Right lung (tissue), 10 donors: ENCODE data around the gene XRRA1. TPM values are rescaled to one million over a fixed set of nuclear protein-coding genes. Genes with fewer than 3 reads are reported as not detected.
"Not testable (repeated sequence)": the region's sequence is repeated elsewhere in the genome, so short reads cannot be mapped to it uniquely, and the experiment has no call there.

Experiments used
- DNase-seq, 2 donors: peaks; one replicate each; pipeline ENCODE4 v3.0.0-alpha.2; 2013
- long read RNA-seq, 8 donors: transcript quantifications; one replicate each; lab custom pipeline, GENCODE V29; 2026
- polyA plus RNA-seq, 5 donors: library from polyadenylated mRNA; unstranded; fragments of 120-200 nt; gene quantifications; one replicate each; pipeline versions ENCODE4 v1.2.1 to v1.2.3, GENCODE V29; 2013; ENCODE audit warnings: inconsistent platforms in 1 of 5, low replicate concordance in 1 of 5; ENCODE audit not compliant: insufficient read length in 5 of 5, insufficient read depth in 1 of 5

The XRRA1 gene, protein sequence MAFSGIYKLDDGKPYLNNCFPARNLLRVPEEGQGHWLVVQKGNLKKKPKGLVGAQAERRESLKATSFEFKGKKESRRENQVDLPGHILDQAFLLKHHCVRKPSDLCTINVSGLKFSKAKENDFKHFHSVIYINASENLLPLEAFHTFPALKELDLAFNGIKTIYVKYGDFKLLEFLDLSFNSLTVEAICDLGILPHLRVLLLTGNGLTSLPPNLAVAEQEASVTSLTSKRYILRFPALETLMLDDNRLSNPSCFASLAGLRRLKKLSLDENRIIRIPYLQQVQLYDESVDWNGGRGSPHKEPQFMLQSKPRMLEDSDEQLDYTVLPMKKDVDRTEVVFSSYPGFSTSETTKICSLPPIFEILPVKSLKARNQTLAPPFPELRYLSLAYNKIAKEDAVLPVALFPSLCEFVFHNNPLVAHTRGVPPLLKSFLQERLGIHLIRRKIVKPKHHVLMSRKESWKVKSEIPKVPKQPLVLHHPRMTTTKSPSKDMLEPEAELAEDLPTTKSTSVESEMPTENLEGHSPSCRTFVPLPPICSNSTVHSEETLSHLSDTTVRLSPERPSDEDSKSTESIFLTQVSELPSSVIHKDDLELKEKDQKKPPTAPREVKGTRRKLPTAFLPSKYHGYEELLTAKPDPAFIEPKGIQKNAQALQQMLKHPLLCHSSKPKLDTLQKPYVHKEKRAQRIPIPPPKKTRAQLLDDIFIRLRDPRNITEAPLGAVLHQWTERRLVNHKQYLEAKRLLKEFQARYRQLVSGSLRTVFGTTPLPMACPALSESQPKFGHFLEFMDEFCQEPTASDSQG
- 10 to 100 TPM; 13.0 to 19.3 (median 17.5) TPM for polyA plus RNA-seq
- long read RNA-seq, donor 1, partial matches to known transcripts: 75 of 83 reads
- long read RNA-seq, donor 1, other reads (novel, unspliced or antisense): 8 of 83 reads
- long read RNA-seq, donor 2: 0 reads
- long read RNA-seq, donor 3, partial matches to known transcripts: 7 of 7 reads
- long read RNA-seq, donor 3, other reads (novel, unspliced or antisense): 0 of 7 reads
- long read RNA-seq, donor 4, partial matches to known transcripts: 226 of 226 reads
- long read RNA-seq, donor 4, other reads (novel, unspliced or antisense): 0 of 226 reads
- long read RNA-seq, donor 5, partial matches to known transcripts: 621 of 622 reads
- long read RNA-seq, donor 5, other reads (novel, unspliced or antisense): 0 of 622 reads
- long read RNA-seq, donor 6, partial matches to known transcripts: 383 of 383 reads
- long read RNA-seq, donor 6, other reads (novel, unspliced or antisense): 0 of 383 reads
- long read RNA-seq, donor 7, partial matches to known transcripts: 10 of 10 reads
- long read RNA-seq, donor 7, other reads (novel, unspliced or antisense): 0 of 10 reads
- long read RNA-seq, donor 8: 0 reads

DNA sequence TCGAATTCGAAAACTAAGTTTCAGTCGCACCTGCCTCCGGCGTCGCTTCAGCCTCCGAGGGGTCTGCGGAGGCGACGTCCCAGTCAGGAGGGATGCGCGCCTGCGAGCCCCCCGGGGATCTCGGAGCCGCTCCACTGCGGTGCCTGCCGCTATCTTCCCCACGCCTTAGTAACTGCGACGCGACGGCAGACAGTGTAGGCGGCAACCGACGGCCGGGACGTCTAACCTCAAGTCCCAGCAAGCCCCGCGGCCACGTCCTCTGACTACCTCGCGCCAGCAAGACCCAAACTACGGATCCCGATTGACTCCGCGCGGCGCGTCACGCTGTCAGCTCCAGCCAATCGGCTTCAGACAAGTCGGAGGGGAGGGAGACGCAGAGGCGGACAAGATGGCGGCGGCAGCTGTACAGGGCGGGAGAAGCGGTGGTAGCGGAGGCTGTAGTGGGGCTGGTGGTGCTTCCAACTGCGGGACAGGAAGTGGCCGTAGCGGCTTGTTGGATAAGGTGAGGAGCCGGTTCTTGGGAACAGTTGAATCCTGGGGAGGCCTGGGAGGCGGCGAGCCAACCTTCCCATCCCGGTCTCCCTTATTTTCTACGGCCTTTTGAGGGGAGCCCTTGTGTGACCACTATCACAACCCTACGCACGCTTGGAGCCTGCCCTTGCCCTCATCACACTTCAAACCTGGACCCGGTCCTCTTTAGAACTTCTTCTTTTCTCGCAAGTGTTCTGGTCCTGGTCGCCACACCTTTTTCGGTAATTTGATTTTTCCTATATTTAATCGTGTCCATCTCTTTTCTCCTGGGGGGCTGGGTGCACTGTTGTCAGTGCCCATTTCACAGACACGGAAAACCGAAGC lies at the start of gene XRRA1, which contains the start of gene SPCS2:
XRRA1 (minus strand) TSS at position 194 of the 855 bp plus-strand sequence. CDS start 8,213 bp downstream, outside the sequence.
SPCS2 (plus strand) TSS at position 369 of the 855 bp plus-strand sequence; CDS start at position 389, 20 bp downstream.
- DNase-seq: peak; percentile 94 to 96

DNA sequence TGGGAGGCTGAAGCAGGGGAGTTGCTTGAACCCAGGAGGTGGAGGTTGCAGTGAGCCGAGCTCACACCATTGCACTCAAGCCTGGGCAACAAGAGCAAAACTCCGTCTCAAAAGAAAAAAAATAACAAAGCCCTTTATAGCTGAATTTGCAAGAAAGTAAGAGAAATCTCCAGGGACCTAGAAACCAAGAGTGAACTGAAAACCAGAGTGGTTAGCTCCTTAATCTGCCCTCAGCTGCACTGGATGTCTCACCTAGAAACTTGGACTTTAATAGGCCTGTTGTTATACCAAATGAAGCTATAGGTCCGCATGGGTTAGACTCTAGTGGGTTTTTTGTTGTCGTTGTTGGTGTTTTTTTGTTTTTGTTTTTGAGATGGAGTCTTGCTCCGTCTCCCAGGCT lies 44.0 kb upstream of the XRRA1 start:
- no peak for DNase-seq

DNA sequence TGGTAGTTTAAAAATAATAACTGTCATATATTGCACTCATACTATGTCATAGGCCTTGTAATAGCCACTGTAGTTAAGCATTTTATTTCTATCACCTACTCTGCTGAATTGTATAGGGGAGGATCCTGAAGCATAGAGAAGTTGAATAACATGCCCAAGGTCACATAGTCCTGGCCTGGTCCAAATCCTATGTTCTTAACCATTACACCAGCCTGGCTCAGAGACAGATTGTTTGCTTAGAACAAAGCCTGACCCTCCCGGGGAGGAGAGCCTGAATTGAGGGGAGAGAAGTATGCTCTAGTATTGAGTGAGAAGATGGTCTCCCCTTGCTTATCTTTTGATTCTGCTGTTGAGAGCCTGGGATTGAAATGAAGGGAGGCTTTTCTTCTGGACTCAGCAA lies 42.0 kb upstream of the XRRA1 start:
- no peak for DNase-seq

DNA sequence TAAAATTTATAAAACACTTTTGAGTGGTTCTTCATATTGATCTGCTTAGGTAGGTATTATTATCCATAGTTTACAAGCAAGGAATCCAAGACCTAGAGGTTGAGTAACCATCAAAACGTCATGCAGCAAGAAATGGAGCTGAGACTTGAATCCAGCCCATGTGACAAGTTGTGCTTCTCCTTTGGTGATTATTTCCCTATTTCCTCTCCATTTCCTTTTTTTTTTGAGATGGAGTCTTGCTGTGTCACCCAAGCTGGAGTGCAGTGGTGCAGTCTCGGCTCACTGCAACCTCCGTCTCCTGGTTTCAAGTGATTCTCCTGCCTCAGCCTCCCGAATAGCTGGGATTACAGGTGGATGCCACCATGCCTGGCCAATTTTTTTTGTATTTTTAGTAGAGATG lies 41.3 kb upstream of the XRRA1 start:
- not testable (repeated sequence) for DNase-seq

DNA sequence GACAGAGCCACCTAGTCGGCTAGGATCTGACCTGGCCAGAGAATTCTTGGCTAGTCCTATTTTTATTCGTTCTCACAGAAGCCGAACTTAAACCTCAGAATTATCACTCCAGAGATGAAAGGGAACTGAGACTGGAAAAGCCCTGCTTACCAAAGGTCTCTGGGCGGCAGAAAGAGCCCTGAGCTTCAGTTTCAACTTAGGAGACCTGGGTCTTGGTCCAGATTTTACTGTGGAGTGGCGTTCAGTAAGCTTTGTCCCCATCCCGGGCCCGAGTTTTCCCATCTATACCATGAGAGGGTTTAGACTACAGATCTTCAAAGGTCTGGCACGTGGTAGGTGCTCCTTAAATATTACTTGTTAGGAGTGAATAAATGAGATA lies 40.4 kb upstream of the XRRA1 start:
- DNase-seq: peak in 1 of 2 donors; percentile 7

DNA sequence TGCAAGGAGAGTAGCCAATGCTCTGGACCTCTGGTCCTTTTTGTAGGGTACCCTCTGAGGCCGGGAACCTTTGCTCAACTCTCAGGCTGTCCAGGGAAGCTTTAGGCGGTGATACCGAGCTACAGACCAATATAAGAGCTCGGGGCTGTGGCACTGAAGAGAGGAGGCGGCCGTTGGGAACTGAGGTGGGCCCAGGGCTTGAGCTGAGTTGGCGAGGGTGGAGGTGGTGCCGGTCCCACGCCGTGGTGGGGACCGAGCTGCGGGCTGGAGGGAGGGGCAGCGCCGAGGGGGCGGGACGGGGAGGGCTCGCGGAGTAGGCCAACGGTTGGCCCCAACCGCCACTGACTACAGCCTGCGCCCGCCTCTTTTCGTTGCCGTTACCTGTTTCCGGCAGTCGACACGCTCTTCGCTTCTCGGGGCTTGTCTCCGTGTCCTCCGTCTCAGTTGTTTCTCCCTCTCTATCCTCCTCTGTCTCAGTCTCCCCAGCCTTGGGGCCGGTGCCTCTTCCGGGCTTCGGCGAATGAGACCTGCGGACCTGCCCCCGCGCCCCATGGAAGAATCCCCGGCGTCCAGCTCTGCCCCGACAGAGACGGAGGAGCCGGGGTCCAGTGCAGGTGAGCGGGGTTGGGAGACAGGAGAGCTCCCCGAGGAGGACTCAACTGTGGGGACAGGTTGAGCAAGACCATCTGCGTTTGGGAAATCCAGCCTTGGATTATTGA lies 39.8 kb upstream of the XRRA1 start, which contains the start of gene NEU3:
NEU3 (plus strand) TSS at position 393 of the 719 bp plus-strand sequence; CDS start at position 521, 128 bp downstream.
- DNase-seq: peak; percentile 60 to 68

DNA sequence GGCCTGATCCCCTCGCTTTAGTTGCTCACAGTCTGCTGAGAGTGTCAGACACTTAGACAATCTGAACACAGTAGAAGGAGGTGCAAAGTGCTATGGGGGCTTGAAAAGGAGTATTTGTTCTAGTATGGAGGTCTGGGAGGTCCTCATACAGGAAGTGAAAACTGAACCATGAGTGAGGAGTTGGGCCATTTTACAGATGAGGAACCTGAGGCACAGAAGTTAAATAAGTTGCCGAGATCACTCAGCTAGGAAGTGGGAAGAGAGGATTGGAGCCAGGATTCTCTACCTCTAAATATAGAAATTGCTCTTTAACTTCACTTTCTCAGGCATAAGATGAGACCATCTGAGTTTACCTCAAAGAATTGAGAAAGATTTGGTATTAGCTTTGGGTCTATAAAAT lies 35.8 kb upstream of the XRRA1 start:
- DNase-seq: no peak

DNA sequence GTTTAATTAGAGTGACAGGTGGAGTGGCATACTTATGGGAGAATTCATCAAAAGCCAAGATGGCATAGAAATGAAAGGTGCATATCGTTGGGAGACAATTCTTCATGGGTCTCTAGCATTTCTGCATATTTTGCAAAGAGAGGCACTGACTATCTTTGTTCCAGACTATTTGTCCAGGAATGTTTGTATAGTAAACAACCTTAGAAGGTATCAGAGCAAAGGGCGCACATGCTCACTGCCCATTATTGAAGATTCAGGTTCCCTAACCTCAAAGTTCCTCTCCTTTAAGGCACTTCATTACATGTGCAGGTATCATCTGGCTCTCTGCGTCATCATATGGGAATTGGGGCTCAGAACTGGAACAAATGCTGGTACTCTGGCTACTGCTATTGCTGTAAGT lies 35.2 kb upstream of the XRRA1 start:
- DNase-seq: no peak

DNA sequence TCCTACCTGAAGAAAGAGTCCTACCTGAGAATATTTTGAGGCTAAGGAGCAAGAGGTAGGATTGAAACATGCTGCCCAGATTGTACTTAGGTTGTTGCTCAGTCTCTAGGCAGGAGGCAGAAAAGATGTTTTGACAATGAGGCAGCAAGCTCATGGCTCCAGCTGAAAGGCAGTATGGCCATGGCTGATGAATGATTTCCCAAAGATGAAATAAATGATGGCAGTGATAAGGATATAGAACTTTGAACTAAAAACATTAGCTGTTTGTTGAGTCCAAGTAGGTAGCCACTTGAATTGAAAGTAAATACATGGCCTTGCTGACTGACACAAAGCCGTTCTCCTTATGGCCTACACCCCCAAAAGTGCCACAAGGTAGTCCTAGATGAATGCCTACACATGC lies 33.0 kb upstream of the XRRA1 start:
- no peak for DNase-seq

DNA sequence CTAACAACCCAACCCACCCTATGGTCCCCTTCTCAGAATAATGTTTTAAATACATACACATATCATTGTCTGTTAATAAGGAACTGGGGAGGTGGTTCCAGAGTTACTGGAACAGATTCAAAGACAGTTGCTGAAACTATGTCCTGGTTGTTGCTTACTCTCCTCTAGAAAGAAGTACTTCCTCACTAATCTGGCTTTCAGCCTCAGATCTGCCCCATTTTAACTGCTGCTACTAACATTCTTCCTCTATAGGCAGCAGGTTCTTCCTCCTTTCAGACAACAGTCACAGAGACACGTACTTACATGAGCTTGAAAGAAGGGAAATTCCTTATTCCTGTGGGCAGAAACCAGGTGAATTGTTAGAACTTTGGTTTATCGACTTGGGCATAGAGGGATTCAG lies 31.7 kb upstream of the XRRA1 start:
- DNase-seq: no peak

DNA sequence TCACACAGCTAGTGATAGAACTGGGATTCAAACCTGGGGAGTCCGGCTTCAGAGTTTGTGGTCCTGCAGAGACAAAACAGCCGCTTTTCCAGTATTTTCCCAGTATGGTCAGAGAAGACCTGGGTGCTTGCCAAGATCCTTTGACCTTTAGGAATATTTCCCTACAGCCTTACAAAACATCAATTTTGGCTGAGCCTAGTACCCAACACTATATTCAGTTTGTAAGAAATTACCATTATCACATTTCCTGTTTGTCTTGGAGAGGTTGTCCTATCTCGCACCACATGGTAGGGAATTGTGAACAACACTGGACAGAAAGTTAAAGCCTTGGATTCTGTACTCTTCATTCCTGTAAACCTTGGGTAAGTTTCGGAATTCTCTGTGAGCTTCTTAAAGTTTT lies 29.1 kb upstream of the XRRA1 start:
- DNase-seq: no peak

DNA sequence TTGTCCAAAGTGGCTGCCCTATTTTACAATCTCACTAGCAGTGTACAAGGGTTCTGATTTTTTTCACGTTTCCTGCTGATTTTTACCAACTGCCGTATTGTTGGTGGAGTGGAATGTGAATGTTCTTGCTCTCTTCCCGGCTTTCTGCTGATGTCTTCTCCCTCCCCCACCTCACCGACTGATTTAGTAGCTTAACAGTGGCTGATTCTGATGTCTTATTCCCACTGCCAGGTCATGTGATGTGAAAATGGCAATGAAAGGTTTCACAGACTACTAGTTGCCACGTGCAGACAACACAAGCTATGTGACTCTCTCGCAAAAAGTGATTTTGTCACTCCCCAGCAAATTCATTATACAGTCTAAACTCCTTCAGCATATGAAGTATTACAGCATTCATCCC lies 22.5 kb upstream of the XRRA1 start:
- DNase-seq: no peak

DNA sequence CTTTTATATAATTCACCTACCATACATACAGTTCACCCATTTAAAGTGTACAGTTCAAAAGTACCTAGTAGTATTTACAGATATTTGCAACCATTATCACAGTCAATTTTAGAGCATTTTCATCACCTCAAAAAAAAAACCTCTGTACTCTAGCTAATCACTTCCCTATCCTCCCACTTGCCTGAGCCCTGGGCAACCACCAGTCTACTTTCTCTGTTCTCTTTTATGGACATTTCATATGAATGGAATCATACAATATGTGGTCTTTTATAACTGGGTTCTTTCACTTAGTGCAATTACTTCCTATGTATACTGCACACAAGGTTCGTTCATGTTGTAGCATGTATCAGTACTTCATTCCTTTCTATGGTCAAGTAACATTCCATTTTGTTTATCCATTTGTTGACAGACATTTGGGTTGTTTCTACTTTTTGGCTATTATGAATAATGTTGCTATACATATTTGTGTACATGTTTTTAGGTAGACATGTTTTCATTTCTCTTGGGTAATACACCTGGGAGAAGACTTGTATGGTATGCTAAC lies 22.0 kb upstream of the XRRA1 start:
- DNase-seq: no peak

DNA sequence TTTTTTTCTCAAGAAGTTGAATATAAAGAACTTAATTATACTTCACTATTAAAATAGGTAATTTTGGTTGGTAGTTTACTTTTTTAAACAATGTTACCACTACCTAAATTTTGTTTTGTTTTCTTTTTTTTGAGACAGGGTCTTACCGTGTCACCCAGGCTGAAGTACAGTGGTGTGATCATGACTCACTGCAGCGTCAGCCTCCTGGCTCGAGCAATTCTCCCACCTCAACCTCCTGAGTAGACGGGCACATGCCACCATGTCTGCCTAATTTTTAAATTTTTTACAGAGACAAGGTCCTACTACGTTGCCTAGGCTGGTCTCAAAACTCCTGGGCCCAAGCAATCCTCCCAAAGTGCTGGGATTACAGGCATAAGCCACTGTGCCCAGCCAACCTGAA lies 17.8 kb upstream of the XRRA1 start:
- no peak for DNase-seq

DNA sequence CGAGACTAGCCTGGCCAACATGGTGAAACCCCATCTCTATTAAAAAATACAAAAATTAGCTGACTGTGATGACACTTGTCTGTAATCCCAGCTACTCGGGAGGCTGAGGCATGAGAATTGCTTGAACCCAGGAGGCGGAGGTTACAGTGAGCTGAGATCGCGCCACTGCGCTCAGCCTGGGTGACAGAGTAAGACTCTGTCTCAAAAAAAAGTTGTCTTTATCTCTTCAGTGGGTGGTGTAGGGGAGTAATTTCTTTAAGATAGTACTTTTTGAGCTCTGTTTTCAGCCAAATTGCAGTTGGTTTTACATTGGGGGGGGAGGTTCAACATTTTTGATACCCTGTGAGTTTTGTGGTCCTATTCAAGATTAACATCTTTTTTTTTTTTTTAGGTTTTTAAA lies 11.2 kb upstream of the XRRA1 start:
- not testable (repeated sequence) for DNase-seq

DNA sequence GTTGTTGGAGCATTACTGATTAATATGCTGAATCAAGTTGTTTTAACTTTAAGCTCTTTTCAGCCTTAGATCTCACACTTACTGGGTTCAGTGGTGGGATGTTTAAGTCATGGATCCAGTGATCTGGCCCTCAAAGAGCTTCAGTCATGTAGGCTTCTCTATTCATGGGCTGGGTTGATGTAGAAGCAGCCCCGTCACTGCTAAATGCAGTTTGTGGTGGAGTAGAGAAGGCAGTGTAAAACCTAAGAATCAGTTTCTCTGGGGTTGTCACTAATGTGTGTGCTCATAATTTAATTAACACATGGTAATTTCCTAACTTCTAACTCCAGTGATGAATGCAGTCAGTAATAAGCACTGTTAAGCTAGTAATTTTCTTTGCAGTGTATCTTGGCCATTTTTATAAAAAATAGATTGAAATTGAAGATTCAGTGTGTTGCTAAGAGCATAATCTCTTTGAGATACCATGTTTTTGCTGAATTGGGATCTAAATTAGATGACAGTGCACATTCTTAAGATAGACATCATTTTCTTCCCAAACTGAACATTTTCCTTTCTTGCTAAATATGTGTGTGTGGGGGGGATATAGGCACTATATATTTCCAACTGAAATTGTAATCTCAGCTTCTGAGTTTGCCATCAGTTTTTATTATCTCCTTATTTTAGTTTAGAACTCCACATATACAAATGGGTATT lies 9.2 kb upstream of the XRRA1 start:
- DNase-seq: no peak

DNA sequence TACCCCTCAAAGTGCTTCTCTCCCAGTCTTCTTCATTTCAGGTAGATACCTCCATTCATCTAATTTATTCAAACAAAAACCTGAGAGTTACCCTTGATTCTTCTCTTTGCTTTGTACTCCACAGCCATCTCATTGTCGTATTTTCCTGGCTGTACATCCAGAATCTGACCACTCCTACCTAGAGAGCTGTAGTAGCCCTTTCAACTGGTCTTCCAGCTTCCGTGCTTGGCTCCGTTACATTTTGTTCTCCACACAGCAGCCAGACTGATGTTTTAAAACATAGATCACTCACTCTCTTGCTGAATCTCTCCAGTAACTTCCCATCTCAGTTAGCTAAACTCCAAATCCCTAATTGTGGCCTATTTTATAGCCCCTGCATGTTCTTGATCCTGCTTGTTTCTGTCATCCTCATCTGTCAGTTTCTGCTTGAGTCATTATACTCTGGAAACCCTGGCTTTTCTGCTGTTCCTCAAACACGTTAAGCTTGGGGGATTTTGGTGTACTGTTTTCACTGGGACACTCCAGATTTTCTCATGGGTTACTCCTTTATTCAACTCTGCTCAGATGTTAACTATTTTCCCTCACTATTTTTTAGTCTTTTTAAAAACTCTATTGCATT lies 7.6 kb upstream of the XRRA1 start:
- no peak for DNase-seq

DNA sequence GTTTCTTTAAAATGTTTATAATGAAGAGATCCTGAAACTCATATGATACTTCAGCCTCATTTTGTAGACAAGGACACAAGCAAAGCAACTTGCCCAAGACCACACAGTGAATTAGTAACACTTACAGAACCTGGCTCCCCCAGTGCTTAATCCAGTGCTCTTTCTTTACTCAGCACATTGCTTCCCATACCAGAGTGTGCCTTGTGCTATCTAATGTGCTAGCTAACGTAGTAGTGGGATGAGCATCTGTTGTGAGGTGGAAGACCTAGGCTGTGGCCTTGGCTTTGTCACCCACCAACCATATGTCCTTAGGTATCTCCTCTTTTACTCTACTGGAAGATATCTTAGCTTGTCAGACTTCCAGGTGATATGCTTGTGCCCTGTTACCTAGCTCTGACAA lies 5.3 kb upstream of the XRRA1 start:
- DNase-seq: no peak
